Ovary (tissue), 9 donors: Measurements from ENCODE around the gene COL27A1. TPM values are rescaled to one million over a fixed set of nuclear protein-coding genes. Genes with fewer than 3 reads are reported as not detected.
A peak's percentile ranks its signal among the peaks of the same experiment; 100 is the strongest.
"Not testable (repeated sequence)": the region's sequence is repeated elsewhere in the genome, so short reads cannot be mapped to it uniquely, and the experiment has no call there.

Source experiments
- DNase-seq, 5 donors: peaks; one replicate each; pipeline ENCODE4 v3.0.0-alpha.2; 2019 to 2020
- H3K27ac ChIP-seq, 2 donors: fragments of 200-600 bp; one replicate each; pipeline versions ENCODE4 v1.5.1 to v1.8.0; 2019 to 2022
- H3K27me3 ChIP-seq: fragments of 200-600 bp; one replicate; pipeline ENCODE4 v1.8.0; 2022
- H3K36me3 ChIP-seq: fragments of 200-600 bp; sonication (generic); one replicate; pipeline ENCODE4 v1.5.1; 2019
- H3K4me1 ChIP-seq: one replicate; pipeline ENCODE4 v1.8.1; 2013; ENCODE audit warnings: mild to moderate bottlenecking, moderate library complexity; ENCODE audit not compliant: insufficient read depth
- H3K4me3 ChIP-seq: fragments of 200-600 bp; sonication (generic); one replicate; pipeline ENCODE4 v1.5.1; 2017
- H3K9me3 ChIP-seq, 2 donors: fragments of 200-600 bp in 1 of 2; sonication (generic) in 1 of 2; one replicate each; pipeline versions ENCODE4 v1.5.1 to v1.8.1; 2013 to 2019; ENCODE audit warnings: mild to moderate bottlenecking in 1 of 2, moderate library complexity in 1 of 2
- EP300 ChIP-seq: sonication (generic); formaldehyde crosslinking; IDR thresholded peaks from one replicate; pipeline ENCODE4 v1.6.1; 2017; ENCODE audit warnings: antibody characterized with exemption
- POLR2A ChIP-seq: fragments of 450-650 bp; IDR thresholded peaks from one replicate; pipeline ENCODE4 v1.6.1; 2017; ENCODE audit warnings: antibody characterized with exemption, mild to moderate bottlenecking, moderate library complexity
- WGBS, 3 donors: extraction: QIAGEN DNeasy Blood & Tissue Kit in 1 of 3; methylation state at CpG; one replicate each; pipeline versions ENCODE4 v1.1.5 to v1.1.7; 2013 to 2017; 5-methylcytosine and 5-hydroxymethylcytosine counted together
- intact Hi-C, 4 donors: fragments of 100-400 bp; cut with DNase I; formaldehyde crosslinking; loops; one replicate each; pipeline versions ENCODE4 v1.11.0 to v1.15.1; 2022 to 2023
- polyA plus RNA-seq, 2 donors: library from polyadenylated mRNA; stranded (reverse); fragments of 200-250 nt in 1 of 2; fragments of 350-450 nt in 1 of 2; fragmentation: Illumina TruSeq in 1 of 2; extraction: RNeasy Lipid Tissue Mini Kit (QIAGEN cat#74804) in 1 of 2; gene quantifications; one replicate each; pipeline ENCODE4 v1.2.3, GENCODE V29; 2013 to 2014
- total RNA-seq, 7 donors: library from RNA; depleted of rRNA in 2 of 7; stranded (reverse); fragments of >200 nt in 2 of 7; fragmentation: NEBNext Ultra II Directional in 3 of 7; extraction: Animal tissue kit (Norgen Biotek cat#: 25700) in 3 of 7; gene quantifications; one replicate each; pipeline versions ENCODE4 v1.1.0 to v1.2.4, GENCODE V29; 2016 to 2023
- TF ChIP-seq, protein P1 (sequence below), 3 donors: fragments of 450-650 bp in 2 of 3; fragments of 200-600 bp in 1 of 3; IDR thresholded peaks; one replicate each; pipeline versions ENCODE4 v1.5.1 to v1.8.0; 2016 to 2022; ENCODE audit warnings: antibody characterized with exemption in 3 of 3, mild to moderate bottlenecking in 1 of 3
- donor health status: DM: no; HTN: no; CAD: no; lungs with moderate emphysema.
- donor health status: DM: no; HTN: no; CAD: no.
- donor health status: Bipolar disorder and iron deficiency.
- donor health status: DM: yes; HTN: yes; CAD: no.
- donor health status: DM: no; HTN: no; CAD: no.
- donor health status: DM: yes; HTN: yes; CAD: no.

COL27A1 gene
- total and polyA plus RNA-seq, 9 donors = 5.2 to 91.2 (median 16.8) TPM

- Histone ChIP-seq H3K9me3 (no peaks in the 10 kb centered on the region), H3K4me3 (no peak overlapping the region), H3K27me3 (no peaks in the 10 kb centered on the region), H3K36me3 (no peaks in the 10 kb centered on the region), H3K27ac (no peak overlapping the region), H3K4me1 (peaks cover 2% of the 10 kb centered on the region)
- TF ChIP-seq POLR2A (no peak), EP300 (no peak)
- TF ChIP-seq, protein P1, sequence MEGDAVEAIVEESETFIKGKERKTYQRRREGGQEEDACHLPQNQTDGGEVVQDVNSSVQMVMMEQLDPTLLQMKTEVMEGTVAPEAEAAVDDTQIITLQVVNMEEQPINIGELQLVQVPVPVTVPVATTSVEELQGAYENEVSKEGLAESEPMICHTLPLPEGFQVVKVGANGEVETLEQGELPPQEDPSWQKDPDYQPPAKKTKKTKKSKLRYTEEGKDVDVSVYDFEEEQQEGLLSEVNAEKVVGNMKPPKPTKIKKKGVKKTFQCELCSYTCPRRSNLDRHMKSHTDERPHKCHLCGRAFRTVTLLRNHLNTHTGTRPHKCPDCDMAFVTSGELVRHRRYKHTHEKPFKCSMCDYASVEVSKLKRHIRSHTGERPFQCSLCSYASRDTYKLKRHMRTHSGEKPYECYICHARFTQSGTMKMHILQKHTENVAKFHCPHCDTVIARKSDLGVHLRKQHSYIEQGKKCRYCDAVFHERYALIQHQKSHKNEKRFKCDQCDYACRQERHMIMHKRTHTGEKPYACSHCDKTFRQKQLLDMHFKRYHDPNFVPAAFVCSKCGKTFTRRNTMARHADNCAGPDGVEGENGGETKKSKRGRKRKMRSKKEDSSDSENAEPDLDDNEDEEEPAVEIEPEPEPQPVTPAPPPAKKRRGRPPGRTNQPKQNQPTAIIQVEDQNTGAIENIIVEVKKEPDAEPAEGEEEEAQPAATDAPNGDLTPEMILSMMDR (IDR thresholded peaks at IDR 0.05) = no peak
- intact Hi-C loops = no loop called here
- DNase-seq = no peak
- 48 to 58% (median 55%) methylated on average over 8 of the region's 8 CpGs for WGBS, 3 donors
Observed at GRCh38 chr9:114321759-114322158, 166.4 kb downstream of the COL27A1 start.

DNA sequence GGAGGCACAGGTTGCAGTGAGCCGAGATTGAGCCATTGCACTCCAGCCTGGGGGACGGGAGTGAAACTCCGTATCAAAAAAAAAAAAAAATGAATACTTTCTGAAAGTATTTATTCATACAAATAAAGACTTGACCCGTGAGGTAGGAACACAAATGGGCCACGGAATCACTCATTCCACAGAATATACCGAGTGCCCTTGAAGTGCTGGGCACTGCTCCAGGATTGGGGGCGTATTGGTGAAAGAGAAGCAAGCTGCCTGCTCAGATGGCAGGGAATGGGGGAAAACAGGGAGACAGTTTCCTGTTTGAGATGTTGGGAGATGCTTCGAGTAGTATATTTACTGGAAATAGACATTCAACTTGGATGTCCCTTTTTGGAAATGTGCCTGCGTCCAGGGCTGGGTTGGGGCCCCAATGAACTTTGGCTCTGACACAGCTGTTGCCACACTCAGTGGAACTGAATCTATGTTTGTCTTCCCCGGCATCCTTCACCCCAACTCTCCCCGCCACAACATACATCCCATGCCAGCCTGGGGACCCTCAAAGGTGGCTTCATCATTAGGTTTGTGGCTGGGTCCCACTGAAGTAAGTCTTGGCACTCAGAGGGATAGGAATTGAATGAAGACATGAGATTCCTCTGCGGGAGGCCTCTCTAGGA, 167.0 kb downstream of the COL27A1 start:
- H3K27me3 ChIP-seq, H3K9me3 ChIP-seq, H3K4me1 ChIP-seq, H3K27ac ChIP-seq, H3K4me3 ChIP-seq, intact Hi-C loops, H3K36me3 ChIP-seq: not testable (repeated sequence)
- peak in 3 of 5 donors; percentile 63 to 74 (median 68) for DNase-seq
- WGBS, 3 donors = 19 to 34% (median 30%) methylated on average over 11 to 12 of the region's 12 CpGs

DNA sequence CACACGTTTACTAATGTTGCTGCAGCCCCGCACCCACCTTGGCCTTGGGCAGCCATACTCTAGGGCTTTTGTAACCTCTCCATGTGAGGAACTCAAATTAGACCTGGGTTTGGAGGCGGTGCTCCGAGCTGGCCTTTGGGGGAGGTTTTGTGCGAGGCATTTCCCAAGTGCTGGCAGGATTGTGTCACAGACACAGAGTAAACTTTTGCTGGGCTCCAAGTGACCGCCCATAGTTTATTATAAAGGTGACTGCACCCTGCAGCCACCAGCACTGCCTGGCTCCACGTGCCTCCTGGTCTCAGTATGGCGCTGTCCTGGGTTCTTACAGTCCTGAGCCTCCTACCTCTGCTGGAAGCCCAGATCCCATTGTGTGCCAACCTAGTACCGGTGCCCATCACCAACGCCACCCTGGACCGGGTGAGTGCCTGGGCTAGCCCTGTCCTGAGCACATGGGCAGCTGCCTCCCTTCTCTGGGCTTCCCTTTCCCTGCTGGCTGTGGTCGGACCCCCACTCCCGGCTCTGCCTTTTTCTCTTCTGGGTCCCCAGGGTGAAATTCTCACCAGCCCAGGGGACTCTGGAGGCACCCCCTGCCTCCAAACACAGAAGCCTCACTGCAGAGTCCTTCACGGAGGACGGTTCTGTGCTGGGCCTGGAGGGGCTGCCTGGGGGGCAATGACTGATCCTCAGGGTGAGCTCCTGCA, 167.6 kb downstream of the COL27A1 start, which contains the start of gene ORM1:
Gene ORM1 (plus strand): TSS at position 268 of the 701 bp plus-strand sequence. CDS start 36 bp downstream, at position 304.
- WGBS, 3 donors = 63 to 100% (median 67%) methylated on average over 2 to 6 of the region's 15 CpGs
- not testable (repeated sequence) for H3K27ac ChIP-seq

DNA sequence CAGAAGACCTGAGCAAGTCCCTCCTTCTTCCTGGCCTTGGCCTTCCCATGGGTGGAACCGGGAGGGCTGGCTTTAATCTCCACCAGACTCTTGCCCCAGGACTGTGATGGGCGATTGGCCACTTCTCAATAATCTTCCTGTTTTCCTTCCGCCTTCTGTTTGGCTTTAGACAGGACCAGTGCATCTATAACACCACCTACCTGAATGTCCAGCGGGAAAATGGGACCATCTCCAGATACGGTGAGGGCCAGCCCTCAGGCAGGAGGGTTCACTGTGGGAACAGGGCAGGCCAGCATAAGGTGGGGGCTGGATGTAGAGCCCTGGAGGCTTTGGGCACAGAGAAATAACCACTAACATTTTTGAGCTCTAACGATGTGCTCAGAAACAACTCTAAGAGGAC, 168.5 kb downstream of the COL27A1 start:
- H3K4me3 ChIP-seq, H3K4me1 ChIP-seq, H3K9me3 ChIP-seq, DNase-seq, H3K27ac ChIP-seq, H3K27me3 ChIP-seq, H3K36me3 ChIP-seq, intact Hi-C loops: not testable (repeated sequence)
- 63 to 76% (median 64%) methylated on average over 6 of the region's 6 CpGs for WGBS, 3 donors

More for the DNA sequence above, 167.6 kb downstream of the COL27A1 start, which contains the start of gene ORM1:
- H3K36me3 ChIP-seq, H3K4me3 ChIP-seq, H3K4me1 ChIP-seq, H3K27me3 ChIP-seq, intact Hi-C loops, H3K9me3 ChIP-seq, DNase-seq: not testable (repeated sequence)

DNA sequence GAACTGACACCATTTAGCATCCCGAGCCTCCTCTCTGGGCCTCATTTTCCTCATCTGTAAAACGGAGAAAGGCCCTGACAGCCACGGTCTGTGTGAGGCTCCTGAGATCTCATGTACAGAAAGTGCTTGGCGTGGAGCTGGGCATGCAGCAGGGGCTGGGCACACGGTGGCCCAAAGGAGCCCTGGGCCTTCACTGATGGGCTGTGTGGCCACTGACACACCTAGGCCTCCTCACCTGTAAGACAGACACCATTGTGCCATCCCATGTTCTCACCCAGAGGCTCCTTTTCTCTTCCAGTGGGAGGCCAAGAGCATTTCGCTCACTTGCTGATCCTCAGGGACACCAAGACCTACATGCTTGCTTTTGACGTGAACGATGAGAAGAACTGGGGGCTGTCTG, 169.2 kb downstream of the COL27A1 start:
- Histone ChIP-seq H3K27me3 (no peaks in the 10 kb centered on the region), H3K4me3 (no peak overlapping the region), H3K9me3 (no peaks in the 10 kb centered on the region), H3K36me3 (no peaks in the 10 kb centered on the region), H3K27ac (no peak overlapping the region), H3K4me1 (peaks cover 4% of the 10 kb centered on the region)
- WGBS, 3 donors = 85 to 90% (median 90%) methylated on average over 8 of the region's 8 CpGs
- DNase-seq = no peak
- TF ChIP-seq EP300 (no peak), POLR2A (no peak)
- TF ChIP-seq, protein P1 (IDR thresholded peaks at IDR 0.05) = no peak
- intact Hi-C loops = no loop called here

DNA sequence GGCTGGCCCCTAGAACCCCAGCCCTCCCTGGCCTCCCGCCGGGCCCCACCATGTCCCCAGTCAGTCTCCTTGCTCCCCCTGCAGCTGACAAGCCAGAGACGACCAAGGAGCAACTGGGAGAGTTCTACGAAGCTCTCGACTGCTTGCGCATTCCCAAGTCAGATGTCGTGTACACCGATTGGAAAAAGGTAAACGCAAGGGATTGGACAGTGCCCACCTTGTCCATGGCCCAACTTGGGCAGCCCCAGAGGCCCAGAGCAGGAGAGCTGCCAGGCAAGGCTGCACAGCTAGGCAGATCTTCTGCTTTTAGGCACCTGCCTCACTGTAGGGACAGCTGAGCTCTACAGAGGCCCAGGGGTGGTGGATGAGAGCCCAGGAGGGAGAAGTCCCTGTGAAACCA, 169.6 kb downstream of the COL27A1 start:
- DNase-seq, H3K4me3 ChIP-seq, H3K36me3 ChIP-seq, intact Hi-C loops, H3K27ac ChIP-seq, H3K9me3 ChIP-seq, H3K27me3 ChIP-seq, H3K4me1 ChIP-seq: not testable (repeated sequence)
- WGBS, 3 donors = 74 to 89% (median 86%) methylated on average over 7 to 9 of the region's 9 CpGs

DNA sequence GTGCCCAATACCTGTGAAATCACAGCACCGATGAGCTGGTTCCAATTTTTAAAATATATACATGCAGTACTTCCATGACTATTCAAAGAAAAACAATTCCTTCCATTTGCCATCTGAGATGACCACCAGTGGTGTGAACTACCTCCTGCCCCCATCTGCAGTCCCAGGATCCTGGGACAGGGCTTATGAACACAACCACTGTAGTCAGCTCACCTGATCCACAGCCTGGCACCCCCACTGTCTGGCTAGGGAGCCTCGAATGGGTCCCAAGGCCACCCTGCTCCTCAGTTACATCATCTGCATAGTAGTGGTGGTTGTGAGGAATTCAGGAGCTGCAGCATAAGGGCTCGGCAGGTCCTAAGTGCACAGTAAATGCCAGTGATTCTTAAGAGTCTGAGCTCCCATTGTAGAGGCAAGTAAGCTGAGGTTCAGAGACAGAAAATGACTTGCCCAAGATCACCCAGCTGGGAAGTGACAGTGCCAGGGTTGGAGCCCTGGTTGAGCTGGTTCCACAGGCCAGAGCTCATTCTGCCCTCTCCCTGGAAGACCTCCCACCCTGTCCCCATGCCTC, 170.4 kb downstream of the COL27A1 start:
- H3K4me3 ChIP-seq, H3K4me1 ChIP-seq, H3K27ac ChIP-seq, H3K27me3 ChIP-seq, H3K9me3 ChIP-seq, intact Hi-C loops, DNase-seq, H3K36me3 ChIP-seq: not testable (repeated sequence)
- WGBS, 3 donors = 57 to 64% (median 62%) methylated on average over 3 of the region's 3 CpGs
